OCI-LY7 (cell line): ENCODE results near the gene CABLES1.

Source experiments
- EZH2phosphoT487 ChIP-seq: fragments of 200-600 bp; sonication (generic); IDR thresholded peaks from 2 replicates; pipeline ENCODE4 v1.6.1; 2018; ENCODE audit warnings: low read depth, borderline replicate concordance, mild to moderate bottlenecking, mixed run types, antibody characterized with exemption, low read length, moderate library complexity, mixed read lengths
- TF ChIP-seq, protein P1 (sequence below): fragments of 200-600 bp; sonication (generic); conservative IDR thresholded peaks from 2 replicates; pipeline ENCODE4 v1.5.1; 2014; ENCODE audit warnings: mild to moderate bottlenecking, antibody characterized with exemption, low read length, moderate library complexity, mixed read lengths

DNA sequence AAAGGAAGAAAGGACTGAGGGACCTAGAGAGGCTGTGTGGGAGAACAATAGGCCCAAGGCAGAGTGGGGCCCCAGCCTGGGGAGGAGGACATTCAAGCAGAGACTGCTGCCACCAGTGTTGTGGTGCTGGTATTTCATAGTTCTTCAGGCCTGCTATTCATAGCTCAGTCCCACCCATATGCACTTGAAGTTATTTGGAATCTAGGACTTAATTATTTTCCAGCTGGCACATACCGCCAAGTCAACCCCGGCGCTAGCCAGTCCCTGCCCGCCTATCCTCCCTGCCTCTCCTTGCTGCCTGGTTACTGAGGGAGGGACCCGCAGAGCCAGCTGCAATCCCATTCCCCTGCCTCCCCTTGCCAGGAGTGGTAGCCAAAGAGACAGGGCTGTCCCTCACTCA lies 141.2 kb downstream of the CABLES1 start:
- TF ChIP-seq, protein P1, sequence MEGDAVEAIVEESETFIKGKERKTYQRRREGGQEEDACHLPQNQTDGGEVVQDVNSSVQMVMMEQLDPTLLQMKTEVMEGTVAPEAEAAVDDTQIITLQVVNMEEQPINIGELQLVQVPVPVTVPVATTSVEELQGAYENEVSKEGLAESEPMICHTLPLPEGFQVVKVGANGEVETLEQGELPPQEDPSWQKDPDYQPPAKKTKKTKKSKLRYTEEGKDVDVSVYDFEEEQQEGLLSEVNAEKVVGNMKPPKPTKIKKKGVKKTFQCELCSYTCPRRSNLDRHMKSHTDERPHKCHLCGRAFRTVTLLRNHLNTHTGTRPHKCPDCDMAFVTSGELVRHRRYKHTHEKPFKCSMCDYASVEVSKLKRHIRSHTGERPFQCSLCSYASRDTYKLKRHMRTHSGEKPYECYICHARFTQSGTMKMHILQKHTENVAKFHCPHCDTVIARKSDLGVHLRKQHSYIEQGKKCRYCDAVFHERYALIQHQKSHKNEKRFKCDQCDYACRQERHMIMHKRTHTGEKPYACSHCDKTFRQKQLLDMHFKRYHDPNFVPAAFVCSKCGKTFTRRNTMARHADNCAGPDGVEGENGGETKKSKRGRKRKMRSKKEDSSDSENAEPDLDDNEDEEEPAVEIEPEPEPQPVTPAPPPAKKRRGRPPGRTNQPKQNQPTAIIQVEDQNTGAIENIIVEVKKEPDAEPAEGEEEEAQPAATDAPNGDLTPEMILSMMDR, result no peak
- TF ChIP-seq EZH2phosphoT487, result no peak
